GM23248 (cell line): ENCODE results near the gene ACKR1.

ENCODE experiments used
- EZH2 ChIP-seq: fragments of 200-600 bp; sonication (generic); IDR thresholded peaks from 2 replicates; pipeline ENCODE4 v1.6.1; 2018; ENCODE audit warnings: antibody characterized with exemption, mild to moderate bottlenecking; ENCODE audit not compliant: insufficient read depth, poor library complexity, severe bottlenecking
- EZH2phosphoT487 ChIP-seq: fragments of 200-600 bp; sonication (generic); IDR thresholded peaks from 2 replicates; pipeline ENCODE4 v1.6.1; 2018; ENCODE audit warnings: antibody characterized with exemption, moderate library complexity, mild to moderate bottlenecking, low read depth; ENCODE audit not compliant: insufficient read depth

- TF ChIP-seq EZH2 (no peak), EZH2phosphoT487 (no peak)
Measured at GRCh38 chr1:159228554-159228953, 23.9 kb downstream of the ACKR1 start.
